AG09319 (cell line): ENCODE results near the gene DPPA2.

Source experiments
- DNase-seq: peaks from one replicate; pipeline ENCODE4 v3.0.0-alpha.2; 2010; ENCODE audit warnings: low read depth; ENCODE audit errors: extremely low read depth
- TF ChIP-seq, protein P1 (sequence below): IDR thresholded peaks from 2 replicates; pipeline ENCODE4 v1.5.1; 2011; ENCODE audit warnings: low read depth, mild to moderate bottlenecking, inconsistent platforms, low read length, moderate library complexity

Gene DPPA2

DNA sequence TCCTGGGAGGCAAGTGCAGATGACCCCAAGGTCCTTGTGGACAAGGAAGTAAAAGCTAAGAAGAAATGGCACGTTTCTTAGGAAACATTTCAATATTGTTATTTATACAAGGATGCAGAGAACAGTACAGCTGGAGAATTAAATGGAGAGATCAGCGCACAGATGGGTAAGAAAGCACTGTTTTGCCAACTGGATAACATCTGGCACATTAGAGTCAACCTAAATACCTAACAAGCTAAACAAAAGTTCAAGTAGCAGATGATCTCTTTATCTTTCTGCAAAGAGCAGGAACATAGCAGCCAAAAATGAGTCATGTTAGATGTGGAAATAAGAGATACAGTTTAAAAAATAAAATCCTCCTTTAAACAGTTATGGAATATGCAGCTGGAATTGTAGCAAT lies 36.7 kb upstream of the DPPA2 start:
- DNase-seq = no peak
- TF ChIP-seq, protein P1, sequence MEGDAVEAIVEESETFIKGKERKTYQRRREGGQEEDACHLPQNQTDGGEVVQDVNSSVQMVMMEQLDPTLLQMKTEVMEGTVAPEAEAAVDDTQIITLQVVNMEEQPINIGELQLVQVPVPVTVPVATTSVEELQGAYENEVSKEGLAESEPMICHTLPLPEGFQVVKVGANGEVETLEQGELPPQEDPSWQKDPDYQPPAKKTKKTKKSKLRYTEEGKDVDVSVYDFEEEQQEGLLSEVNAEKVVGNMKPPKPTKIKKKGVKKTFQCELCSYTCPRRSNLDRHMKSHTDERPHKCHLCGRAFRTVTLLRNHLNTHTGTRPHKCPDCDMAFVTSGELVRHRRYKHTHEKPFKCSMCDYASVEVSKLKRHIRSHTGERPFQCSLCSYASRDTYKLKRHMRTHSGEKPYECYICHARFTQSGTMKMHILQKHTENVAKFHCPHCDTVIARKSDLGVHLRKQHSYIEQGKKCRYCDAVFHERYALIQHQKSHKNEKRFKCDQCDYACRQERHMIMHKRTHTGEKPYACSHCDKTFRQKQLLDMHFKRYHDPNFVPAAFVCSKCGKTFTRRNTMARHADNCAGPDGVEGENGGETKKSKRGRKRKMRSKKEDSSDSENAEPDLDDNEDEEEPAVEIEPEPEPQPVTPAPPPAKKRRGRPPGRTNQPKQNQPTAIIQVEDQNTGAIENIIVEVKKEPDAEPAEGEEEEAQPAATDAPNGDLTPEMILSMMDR = no peak

DNA sequence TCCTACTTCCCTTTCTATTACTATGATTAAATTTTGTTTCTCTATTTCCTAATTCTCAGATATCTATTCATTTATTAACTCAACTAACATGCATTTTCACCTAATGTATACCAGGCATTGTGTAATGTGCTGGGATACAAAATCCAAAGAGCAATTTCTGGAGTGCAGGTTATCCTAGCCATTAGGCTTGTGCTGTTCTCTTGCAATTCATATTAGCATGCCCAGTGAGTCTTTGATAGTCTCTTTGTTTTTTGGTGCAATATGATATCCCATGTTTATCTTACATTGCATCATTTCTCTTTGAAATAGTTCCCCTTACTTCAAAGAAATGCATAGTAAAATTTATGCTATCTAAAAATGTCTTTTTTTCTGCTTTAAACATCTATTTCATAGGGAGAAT lies 34.9 kb upstream of the DPPA2 start:
- TF ChIP-seq, protein P1 = no peak

DNA sequence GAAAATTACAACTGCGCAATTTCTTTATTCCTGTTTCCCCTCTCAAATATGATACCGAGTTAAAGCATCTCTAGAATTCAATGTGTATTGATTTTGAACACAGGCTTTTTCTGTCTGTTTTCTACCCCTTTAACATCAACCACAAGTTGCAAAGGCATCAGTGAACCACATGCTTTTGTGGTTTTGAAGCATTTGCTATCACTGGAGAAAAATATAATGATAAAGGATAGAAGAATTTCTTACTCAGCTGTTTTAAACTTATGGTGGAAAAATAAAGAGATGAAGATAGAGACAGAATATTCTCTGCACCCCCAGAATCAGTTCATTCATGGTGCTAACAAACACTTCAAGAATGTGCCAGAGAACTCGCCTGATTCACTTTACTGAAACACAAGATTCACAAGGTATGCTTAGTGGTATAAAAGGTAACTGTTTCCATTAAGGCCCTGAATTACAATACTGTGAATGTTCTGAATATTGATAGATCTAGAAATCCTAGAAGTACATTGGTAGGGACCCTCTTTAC lies 30.5 kb upstream of the DPPA2 start:
- TF ChIP-seq, protein P1 = no peak
- no peak for DNase-seq

More for the DNA sequence above, 34.9 kb upstream of the DPPA2 start:
- no peak for DNase-seq

DNA sequence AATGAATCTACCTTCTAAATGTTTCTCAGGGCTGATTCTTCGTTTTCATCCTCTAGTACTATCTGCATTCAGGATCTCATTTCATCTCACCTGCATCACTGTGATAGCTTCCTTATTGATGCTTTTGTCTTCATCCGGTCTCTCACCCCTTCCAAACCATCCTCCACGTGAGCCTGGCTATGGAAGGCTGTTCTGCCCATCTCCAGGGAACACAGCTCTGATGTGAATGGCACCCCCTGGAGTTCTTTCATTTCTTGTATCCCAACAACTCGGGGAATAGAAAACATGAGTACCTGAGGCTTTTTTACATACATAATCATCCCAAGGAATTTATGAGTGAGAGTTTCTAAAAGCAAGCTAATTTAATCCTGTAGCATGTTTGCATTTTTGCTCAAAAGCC lies 29.8 kb upstream of the DPPA2 start:
- TF ChIP-seq, protein P1 = no peak
- no peak for DNase-seq

DNA sequence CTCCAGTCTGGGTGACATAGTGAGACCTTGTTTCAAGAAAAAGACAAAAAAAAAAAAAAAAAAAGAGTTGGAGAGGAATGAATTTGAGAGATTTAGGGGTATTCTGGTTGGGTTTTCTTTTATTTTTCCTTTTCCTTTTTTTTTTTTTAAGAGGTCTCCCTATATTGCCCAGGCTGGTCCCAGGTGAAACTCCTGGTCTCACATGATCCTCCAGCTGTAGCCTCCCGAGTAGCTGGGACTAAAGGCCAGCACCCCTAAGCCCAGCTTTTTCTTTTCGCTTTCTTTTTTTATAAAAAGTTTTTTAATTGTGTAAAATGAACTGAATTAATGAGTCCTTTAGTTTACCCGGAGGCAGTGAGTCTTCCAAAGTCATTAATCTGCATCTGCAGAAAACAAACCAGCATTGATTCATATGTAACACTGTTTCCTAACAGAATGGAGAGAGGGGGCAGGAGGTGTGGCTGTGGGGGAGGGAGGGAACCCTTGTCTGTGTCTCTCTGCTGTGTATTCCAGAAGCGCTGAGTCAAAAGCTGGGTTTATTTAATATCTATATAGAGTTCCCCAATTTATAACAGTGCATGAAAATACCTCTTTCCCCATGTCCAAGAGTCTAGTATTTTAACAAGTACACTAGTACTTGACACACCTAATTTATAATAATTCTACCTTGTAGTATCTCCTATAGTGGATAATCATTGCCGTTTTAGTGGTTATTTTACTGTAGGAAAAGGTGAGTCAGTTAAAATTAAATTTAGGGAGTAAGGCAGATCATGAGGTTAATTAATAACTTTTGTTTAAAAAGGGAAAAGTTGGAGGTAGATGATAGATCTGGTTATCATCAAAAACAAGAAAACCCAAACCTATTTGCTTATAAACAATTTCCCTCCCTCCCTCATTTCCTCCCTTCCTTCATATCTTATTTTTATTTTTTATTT lies 23.7 kb upstream of the DPPA2 start:
- TF ChIP-seq, protein P1 = no peak
- no peak for DNase-seq

DNA sequence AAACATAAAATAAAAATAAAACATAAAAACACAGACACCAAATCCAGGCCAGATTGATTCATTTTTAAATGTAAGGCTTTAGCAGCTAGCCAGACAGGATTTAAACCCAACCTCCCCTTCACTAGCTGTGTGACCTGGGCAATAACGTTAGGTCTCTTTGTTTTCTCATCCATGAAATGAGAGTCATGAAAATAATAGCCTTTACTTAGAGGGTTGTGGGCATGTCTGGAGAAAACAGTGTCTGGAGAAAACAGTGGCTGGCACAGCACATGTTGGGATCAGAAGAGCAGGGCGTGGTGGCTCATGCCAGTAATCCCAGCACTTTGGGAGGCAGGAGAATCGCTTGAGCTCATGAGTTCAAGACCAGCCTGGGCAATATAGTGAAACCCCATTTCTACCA lies 22.9 kb upstream of the DPPA2 start:
- TF ChIP-seq, protein P1 = no peak
- no peak for DNase-seq

DNA sequence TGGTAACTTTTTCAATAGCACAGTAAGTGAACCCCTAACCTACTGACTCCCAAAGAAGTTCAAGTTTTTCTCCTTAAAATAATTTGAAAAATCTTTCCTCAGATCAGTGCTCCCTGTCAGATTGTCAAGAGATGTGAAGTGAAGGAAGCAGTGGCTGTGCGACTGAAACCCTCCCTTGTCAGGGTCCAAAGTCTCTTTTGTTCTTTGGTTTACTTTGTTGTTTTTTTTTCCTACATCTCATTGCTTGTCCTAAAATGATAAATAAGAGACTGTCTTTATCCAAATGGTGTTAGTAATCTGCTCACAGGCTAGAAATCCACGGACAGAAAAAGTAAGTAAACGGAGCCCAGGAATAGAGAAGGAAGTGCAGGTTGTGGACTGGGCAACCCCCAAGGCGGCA lies 22.0 kb upstream of the DPPA2 start:
- TF ChIP-seq, protein P1 = no peak
- no peak for DNase-seq
